Esophagus mucosa (tissue), 1 donor: Measurements from ENCODE around the gene HRH1. TPM values are rescaled to one million over a fixed set of nuclear protein-coding genes. Genes with fewer than 3 reads are reported as not detected.
"Not testable (repeated sequence)": the region's sequence is repeated elsewhere in the genome, so short reads cannot be mapped to it uniquely, and the experiment has no call there.

Experiments
- ATAC-seq: fragments of 200-7000 bp; cut with Tn5 transposase; one replicate; pipeline ENCODE4 v1.9.1; 2020
- total RNA-seq: library from RNA; stranded (reverse); gene quantifications from one replicate; pipeline ENCODE4 v1.2.4, GENCODE V29; 2023
- donor health status: DM: yes; HTN: yes; CAD: no.

Gene HRH1
- total RNA-seq, 1 donor from 2014 or later, result 4.2 TPM

DNA sequence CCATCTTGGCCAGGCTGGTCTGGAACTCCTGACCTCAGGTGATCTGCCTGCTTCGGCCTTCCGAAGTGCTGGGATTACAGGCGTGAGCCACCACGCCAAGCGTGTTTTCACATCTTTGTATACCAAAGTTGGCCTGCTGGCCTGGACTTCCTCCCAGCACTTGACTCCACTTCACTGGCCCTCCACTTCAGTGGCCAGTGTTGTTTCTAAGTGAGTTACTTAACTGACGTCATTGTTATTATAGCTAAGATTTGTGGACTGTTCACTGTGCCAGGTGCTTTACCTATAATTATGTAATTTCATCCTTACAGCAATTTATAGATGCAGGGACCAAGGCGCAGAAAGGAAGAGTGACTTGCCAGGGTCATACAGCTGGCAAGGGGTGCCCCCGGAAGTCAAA is 52.0 kb downstream of the HRH1 start:
- no peak for ATAC-seq

DNA sequence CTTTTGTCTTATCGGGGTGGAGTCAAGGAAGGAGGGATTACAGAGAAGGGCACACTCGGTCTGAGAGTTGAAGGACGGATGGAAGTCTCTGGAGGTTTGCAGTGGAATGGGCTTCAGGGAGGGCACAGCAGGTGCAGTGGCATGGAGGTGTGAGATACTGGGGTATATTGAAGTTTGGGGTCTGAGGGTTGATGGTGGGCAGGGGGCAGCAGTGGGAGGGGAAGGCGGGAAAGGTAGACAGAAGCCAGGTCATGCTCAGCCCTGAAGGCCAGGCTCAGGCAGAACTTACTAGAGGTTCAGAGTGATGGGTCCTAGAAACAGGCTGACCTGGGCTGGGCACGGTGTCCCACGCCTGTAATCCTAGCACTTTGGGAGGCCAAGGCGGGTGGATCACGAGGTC is 52.7 kb downstream of the HRH1 start:
- ATAC-seq, result no peak

- ATAC-seq, result no peak
Observed at GRCh38 chr3:11211531-11212298, 57.4 kb downstream of the HRH1 start.

- ATAC-seq, result no peak
Observed at GRCh38 chr3:11212299-11212608, 58.0 kb downstream of the HRH1 start.

DNA sequence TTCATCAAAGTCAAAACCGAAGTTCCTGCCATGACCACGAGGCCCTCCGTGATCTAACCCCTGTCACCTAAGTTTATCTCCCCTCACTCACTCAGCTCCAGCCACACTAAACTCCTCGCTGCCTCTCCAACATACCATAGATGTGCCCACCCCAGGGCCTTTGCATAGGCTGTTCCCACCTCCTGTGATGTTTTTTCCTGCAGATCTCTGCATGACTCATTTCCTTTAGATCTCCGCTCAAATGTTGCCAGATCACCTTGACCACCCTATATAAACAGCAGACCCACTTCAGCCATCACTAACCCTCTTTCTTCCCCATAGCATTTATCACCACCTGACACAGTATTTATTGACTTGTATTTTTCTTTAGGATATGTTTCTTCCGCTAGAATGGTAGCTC is 58.5 kb downstream of the HRH1 start:
- ATAC-seq, result no peak

DNA sequence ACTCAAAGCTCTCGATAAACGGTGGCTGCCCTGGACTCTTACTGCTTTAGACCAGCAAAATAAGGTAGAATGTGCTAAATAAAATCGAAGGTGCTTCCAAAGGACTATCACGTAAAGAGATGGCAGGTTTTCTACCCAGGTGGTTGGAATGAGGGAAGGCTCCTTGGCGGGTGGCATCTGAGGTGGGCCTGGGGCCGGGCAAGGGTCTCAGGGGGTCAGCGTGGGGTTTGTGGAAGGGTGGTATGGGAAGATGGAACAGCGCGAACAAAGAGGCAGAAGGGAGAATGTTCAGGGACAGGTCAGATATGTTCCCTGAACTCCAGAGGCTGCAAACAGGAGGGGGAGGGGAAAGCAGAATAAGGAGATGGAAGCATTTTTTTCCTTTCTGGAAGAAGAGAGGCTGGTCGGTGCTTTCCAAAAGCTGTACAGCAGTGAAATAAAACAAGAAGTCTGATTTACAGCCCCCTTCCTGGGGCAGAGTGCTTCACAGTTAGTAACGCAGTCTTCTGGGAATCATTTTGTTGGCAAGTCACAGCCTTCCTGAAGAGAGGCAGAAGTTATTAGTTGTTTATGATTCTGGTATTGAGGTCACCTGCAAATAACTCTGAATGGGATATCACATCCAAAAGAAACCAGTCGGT is 59.6 kb downstream of the HRH1 start:
- ATAC-seq, result no peak

GRCh38 chr3:11214451-11214978 is 60.2 kb downstream of the HRH1 start:
- ATAC-seq, result no peak

- not testable (repeated sequence) for ATAC-seq
Observed at GRCh38 chr3:11217370-11217769, 63.1 kb downstream of the HRH1 start.

GRCh38 chr3:11220230-11220629 is 65.9 kb downstream of the HRH1 start:
- peak; percentile 12 for ATAC-seq

DNA sequence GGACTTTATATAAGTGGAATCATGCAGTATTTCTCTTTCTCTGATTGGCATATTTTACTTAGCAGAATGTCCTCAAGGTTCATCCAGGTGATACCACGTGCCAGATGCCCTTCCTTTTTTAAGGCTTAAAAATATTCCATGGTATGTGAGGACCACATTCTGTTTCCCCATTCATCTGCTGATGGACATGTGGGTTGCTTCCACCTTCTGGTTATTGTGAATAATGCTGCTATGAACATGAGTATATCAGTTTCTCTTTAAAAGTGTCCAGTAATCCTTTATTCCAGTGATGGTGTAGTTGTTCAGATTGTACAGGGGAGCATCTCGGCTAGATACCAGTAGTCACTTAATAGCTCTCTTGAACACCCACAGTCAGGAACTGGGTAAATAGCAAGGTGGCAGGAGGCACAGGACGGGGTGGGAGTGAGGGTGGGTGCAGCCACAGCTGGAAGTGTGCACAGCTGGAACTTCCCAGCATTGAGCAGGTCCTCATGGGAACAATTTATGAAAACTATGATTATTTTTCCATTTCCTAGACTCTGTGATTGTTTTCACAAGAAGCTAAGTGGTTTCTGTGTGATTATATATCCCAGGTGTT is 67.6 kb downstream of the HRH1 start:
- ATAC-seq, result no peak

- no peak for ATAC-seq
Observed at GRCh38 chr3:11224010-11224409, 69.7 kb downstream of the HRH1 start.

DNA sequence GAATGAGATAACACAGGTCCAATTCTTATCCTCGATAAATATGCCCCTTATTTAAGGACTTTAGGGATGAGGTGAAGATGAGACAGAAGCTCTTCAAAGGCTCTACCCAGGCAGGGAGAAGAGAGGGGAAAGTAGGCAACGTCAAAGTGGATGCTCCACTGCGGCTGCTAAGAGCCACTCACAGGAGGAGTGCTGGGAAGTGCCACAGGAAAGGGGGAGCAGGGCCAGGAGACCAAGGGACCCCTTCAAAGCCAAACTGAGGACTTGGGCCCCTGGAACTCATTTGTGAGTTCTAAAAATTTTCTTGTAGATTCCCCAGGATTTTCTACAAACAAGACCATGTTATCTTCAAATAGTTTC is 70.6 kb downstream of the HRH1 start:
- no peak for ATAC-seq

DNA sequence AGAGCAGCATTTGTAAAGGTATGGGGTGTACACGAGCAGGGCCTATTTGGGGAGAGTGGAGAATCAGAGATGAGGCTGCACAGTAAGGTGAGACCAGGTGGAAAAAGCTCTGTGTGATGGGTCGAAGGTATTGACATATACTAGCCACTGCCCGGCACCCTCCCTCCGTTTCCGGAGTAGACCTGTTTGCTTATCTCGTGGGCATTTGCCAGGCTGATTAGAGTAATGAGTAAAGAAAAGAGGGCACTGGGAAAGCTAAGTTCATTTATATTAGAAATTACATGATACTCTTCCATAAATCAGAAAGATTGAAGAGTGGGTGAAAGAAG is 71.7 kb downstream of the HRH1 start:
- ATAC-seq, result no peak

- ATAC-seq, result no peak
Observed at GRCh38 chr3:11228041-11228440, 73.7 kb downstream of the HRH1 start.

- ATAC-seq, result peak; percentile 55
Observed at GRCh38 chr3:11230125-11230524, 75.8 kb downstream of the HRH1 start.

- ATAC-seq, result no peak
Observed at GRCh38 chr3:11230832-11231231, 76.5 kb downstream of the HRH1 start.

- peak; percentile 20 for ATAC-seq
Observed at GRCh38 chr3:11235385-11235784, 81.1 kb downstream of the HRH1 start.

DNA sequence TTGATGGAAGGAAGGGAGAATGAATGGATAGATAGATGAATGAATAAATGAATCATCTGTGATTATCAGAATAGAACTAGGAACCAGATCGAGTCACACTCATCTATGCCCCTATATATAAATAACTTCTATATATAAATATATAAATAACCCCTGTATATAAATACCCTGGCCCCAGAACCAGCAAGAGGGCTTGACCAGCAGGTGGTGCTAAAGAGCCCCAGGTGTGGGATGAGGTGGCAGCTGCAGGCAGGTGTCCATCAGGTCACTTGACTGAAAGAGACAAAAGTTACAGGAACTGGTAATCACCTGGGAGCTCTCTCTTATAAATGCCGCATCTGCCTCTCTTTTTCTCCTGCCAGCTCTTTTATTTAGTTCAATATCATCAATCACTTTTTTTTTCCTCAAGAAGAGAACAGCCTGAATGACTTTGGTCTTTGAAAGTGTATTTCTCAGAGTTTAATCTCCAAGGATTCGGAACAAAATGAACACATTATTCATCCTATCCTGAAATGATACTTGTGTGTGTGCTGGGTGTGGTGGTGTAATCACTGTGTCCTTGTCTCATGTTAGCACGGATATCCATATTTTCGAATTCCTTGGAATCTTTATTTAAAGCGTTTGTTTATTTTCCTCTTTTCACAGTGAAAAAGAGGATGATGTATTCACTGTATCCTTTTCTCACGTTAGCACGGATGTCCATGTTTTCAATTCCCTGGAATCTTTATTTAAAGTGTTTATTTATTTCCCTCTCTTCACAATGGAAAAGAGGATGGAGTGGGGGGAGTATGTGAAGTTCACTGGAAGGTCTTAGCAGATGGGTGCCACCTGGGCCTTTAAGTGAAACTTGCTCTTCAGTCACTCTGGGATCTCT is 82.5 kb downstream of the HRH1 start:
- peak; percentile 77 for ATAC-seq

- ATAC-seq, result no peak
Observed at GRCh38 chr3:11238060-11238459, 83.8 kb downstream of the HRH1 start.

DNA sequence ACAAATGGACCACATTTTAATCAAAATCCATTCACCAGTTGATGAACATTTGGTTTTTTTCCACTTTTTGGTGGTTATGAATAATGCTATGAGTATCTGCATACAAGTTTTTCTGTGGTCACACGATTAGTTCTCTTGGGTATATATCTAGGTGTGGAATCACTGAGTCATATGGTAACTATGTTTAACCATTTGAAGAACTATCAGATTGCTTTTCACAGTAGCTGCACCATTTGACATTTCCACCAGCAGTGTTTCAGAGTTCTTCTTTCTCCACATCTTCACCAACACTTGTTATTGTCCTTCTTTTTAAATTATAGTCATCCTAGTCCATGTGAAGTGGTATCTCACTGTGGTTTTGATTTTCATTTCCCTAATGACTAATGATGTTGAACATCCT is 84.6 kb downstream of the HRH1 start:
- ATAC-seq, result peak; percentile 63

- ATAC-seq, result no peak
Observed at GRCh38 chr3:11239796-11240195, 85.5 kb downstream of the HRH1 start.

- ATAC-seq, result peak; percentile 50
Observed at GRCh38 chr3:11240496-11240895, 86.2 kb downstream of the HRH1 start.

DNA sequence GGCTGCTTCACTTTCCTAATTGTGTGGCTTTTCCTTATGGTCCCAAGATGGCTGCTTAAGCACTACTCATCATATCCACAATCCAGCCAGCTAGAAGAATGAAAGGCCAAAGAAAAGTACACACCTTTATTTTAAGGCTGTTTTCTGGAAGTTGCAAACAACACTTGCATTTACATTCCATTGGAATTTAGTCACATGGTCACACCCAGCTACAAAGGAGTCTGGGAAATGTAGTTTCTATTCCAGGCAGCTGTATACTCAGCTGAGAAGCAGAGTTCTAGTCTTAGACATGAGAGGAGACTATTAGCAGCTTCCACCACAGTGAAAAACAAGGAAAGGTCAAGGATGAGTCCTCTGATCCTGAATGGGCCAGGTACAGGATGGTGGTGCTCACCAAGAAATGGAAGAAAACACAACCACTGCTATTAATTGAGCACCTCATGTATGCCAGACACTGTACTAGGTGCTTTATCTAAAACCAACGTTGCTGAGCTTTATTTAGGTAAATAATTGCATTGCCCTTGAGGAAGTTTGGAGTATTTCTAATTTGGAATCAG is 89.9 kb downstream of the HRH1 start:
- ATAC-seq, result peak; percentile 64
